Gastroesophageal sphincter (tissue), 4 donors: ENCODE data around the gene RAD51D. TPM values are rescaled to one million over a fixed set of nuclear protein-coding genes. Genes with fewer than 3 reads are reported as not detected.

Source experiments
- ATAC-seq: fragments of 150-250 bp; one replicate; pipeline ENCODE4 v1.9.1; 2016; ENCODE audit warnings: mild to moderate bottlenecking, moderate library complexity
- H3K27ac ChIP-seq, 4 donors: fragments of 200-600 bp; sonication (generic) in 3 of 4; 1 replicate in 3 of 4; 2 replicates in 1 of 4; pipeline ENCODE4 v1.5.1; 2016 to 2019
- H3K27me3 ChIP-seq: fragments of 200-600 bp; sonication (generic); one replicate; pipeline ENCODE4 v1.5.1; 2019
- H3K36me3 ChIP-seq, 2 donors: fragments of 200-600 bp; sonication (generic); one replicate each; pipeline ENCODE4 v1.5.1; 2019; ENCODE audit warnings: control low read depth in 1 of 2
- H3K4me1 ChIP-seq, 3 donors: fragments of 200-600 bp; sonication (generic); 1 replicate in 2 of 3; 2 replicates in 1 of 3; pipeline ENCODE4 v1.5.1; 2016 to 2019; ENCODE audit warnings: control low read depth in 2 of 3
- H3K4me3 ChIP-seq, 2 donors: fragments of 200-600 bp; sonication (generic); one replicate each; pipeline ENCODE4 v1.5.1; 2019; ENCODE audit warnings: mild to moderate bottlenecking in 1 of 2, moderate library complexity in 1 of 2
- H3K9me3 ChIP-seq, 3 donors: fragments of 200-600 bp; sonication (generic); one replicate each; pipeline ENCODE4 v1.5.1; 2017 to 2019; ENCODE audit warnings: control low read depth in 2 of 3
- EP300 ChIP-seq: sonication (generic); formaldehyde crosslinking; IDR thresholded peaks from one replicate; pipeline ENCODE4 v1.6.1; 2017; ENCODE audit warnings: antibody characterized with exemption, mild to moderate bottlenecking
- POLR2A ChIP-seq, 2 donors: fragments of 450-650 bp; IDR thresholded peaks; one replicate each; pipeline ENCODE4 v1.6.1; 2017; ENCODE audit warnings: antibody characterized with exemption in 2 of 2, mild to moderate bottlenecking in 2 of 2, moderate library complexity in 1 of 2
- POLR2AphosphoS5 ChIP-seq: sonication (generic); formaldehyde crosslinking; IDR thresholded peaks from one replicate; pipeline ENCODE4 v1.6.1; 2017; ENCODE audit warnings: antibody characterized with exemption
- WGBS, 2 donors: methylation state at CpG; one replicate each; pipeline ENCODE4 v1.1.5; 2018; ENCODE audit warnings: low coverage in 1 of 2; 5-methylcytosine and 5-hydroxymethylcytosine counted together
- total RNA-seq, 4 donors: library from RNA; depleted of rRNA; stranded (reverse); fragments of >200 nt; gene quantifications; one replicate each; pipeline ENCODE4 v1.1.0, GENCODE V29; 2016
- TF ChIP-seq, protein P1 (sequence below), 4 experiments: fragments of 200-600 bp in 2 of 4; fragments of 450-650 bp in 2 of 4; sonication (generic) in 1 of 4; IDR thresholded peaks; one replicate each; pipeline ENCODE4 v1.5.1; 2017 to 2019; ENCODE audit warnings: antibody characterized with exemption in 4 of 4, mild to moderate bottlenecking in 2 of 4, moderate library complexity in 2 of 4

Gene RAD51D
- total RNA-seq, 4 donors from 2014 or later, result 5.1 to 11.1 (median 9.1) TPM

DNA sequence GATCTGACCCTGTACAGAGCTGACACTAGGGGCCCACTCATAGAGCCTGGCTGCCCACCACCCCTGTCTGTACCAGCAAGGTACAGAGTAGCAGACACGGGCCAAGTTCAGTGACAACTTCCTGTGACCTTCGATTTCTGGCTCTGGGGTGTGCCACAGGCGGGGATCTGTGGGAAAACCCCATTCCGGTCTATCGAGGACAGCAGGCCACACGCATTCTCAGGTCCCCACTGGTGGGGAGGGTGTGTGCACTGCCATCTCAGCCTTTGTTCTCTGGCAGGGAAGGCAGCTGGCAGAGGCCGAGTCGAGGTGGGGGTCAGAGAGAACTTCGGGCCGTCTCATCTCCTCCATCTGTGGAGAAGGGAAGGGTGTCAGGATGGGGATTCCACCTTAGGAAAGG is 12.4 kb upstream of the RAD51D start:
- Histone ChIP-seq H3K4me3 (no peak overlapping the region), H3K4me1 (peaks cover 0 to 6% (median 0%) of the 10 kb centered on the region in 3 donors), H3K9me3 (no peaks in the 10 kb centered on the region), H3K36me3 (peaks cover 0 to 66% of the 10 kb centered on the region in 2 donors), H3K27me3 (no peaks in the 10 kb centered on the region), H3K27ac (no peak overlapping the region)
- TF ChIP-seq, protein P1, sequence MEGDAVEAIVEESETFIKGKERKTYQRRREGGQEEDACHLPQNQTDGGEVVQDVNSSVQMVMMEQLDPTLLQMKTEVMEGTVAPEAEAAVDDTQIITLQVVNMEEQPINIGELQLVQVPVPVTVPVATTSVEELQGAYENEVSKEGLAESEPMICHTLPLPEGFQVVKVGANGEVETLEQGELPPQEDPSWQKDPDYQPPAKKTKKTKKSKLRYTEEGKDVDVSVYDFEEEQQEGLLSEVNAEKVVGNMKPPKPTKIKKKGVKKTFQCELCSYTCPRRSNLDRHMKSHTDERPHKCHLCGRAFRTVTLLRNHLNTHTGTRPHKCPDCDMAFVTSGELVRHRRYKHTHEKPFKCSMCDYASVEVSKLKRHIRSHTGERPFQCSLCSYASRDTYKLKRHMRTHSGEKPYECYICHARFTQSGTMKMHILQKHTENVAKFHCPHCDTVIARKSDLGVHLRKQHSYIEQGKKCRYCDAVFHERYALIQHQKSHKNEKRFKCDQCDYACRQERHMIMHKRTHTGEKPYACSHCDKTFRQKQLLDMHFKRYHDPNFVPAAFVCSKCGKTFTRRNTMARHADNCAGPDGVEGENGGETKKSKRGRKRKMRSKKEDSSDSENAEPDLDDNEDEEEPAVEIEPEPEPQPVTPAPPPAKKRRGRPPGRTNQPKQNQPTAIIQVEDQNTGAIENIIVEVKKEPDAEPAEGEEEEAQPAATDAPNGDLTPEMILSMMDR (IDR thresholded peaks at IDR 0.05), result no peak
- no peak for TF ChIP-seq EP300
- no peak for TF ChIP-seq POLR2AphosphoS5
- TF ChIP-seq POLR2A (IDR thresholded peaks at IDR 0.05), result no peak
- ATAC-seq, result no peak
- 63 to 80% methylated on average over 2 to 4 of the region's 10 CpGs for WGBS, 2 donors

DNA sequence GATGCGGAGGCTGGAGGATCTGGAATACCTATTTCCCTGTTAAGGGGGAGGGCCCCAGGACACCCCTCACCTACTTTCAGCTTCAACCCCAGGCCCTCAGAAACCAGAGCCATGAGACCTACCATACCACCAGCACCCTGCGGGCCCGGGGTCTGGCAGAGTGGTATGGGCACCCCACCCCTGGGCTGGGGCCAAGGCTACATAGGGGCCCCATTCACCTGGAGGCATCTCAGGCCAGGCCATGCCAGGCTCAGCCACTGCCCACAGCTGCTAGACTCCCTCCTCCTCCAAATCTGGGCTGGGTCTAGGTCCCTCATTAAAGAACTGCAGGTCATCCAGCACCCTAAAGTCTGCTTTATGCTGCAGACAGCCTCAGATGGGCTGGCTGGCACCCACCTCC is 10.7 kb upstream of the RAD51D start:
- Histone ChIP-seq H3K36me3 (peaks cover 0 to 49% of the 10 kb centered on the region in 2 donors), H3K27me3 (no peaks in the 10 kb centered on the region), H3K4me3 (no peak overlapping the region), H3K4me1 (peaks cover 0 to 6% (median 0%) of the 10 kb centered on the region in 3 donors), H3K27ac (no peak overlapping the region), H3K9me3 (no peaks in the 10 kb centered on the region)
- ATAC-seq, result no peak
- TF ChIP-seq, protein P1 (IDR thresholded peaks at IDR 0.05), result no peak
- TF ChIP-seq EP300 (no peak), POLR2AphosphoS5 (no peak), POLR2A (IDR thresholded peaks at IDR 0.05) (no peak)
- WGBS, 2 donors, result no CpG with 5 or more reads among the region's 3 CpGs

DNA sequence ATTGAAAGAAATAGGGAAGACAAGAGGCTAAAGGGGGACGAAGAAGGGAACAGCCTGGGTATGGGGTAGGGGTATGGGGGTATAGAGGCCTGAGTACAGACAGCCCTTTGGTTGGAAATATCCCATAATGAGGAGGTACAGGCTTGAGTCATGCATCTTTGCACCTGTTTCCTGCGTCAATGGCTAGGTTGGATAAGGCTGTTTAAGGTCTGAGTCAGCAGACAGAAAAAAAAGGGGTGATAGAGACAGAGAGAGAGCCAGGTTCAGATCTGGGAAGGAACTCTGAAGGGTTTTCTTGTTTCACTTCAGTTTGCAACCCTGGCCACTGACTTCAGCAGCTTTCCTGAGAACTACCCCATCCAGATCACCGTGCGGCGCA is 10.3 kb upstream of the RAD51D start:
- no peak for TF ChIP-seq POLR2A (IDR thresholded peaks at IDR 0.05)
- no peak for TF ChIP-seq POLR2AphosphoS5
- no peak for TF ChIP-seq EP300
- TF ChIP-seq, protein P1 (IDR thresholded peaks at IDR 0.05), result no peak
- Histone ChIP-seq H3K36me3 (peaks cover 0 to 45% of the 10 kb centered on the region in 2 donors), H3K9me3 (no peaks in the 10 kb centered on the region), H3K27me3 (no peaks in the 10 kb centered on the region), H3K27ac (no peak overlapping the region), H3K4me1 (peaks cover 0 to 6% (median 0%) of the 10 kb centered on the region in 3 donors), H3K4me3 (no peak overlapping the region)
- WGBS, 2 donors, result 86 to 95% methylated on average over 5 of the region's 5 CpGs
- ATAC-seq, result no peak

DNA sequence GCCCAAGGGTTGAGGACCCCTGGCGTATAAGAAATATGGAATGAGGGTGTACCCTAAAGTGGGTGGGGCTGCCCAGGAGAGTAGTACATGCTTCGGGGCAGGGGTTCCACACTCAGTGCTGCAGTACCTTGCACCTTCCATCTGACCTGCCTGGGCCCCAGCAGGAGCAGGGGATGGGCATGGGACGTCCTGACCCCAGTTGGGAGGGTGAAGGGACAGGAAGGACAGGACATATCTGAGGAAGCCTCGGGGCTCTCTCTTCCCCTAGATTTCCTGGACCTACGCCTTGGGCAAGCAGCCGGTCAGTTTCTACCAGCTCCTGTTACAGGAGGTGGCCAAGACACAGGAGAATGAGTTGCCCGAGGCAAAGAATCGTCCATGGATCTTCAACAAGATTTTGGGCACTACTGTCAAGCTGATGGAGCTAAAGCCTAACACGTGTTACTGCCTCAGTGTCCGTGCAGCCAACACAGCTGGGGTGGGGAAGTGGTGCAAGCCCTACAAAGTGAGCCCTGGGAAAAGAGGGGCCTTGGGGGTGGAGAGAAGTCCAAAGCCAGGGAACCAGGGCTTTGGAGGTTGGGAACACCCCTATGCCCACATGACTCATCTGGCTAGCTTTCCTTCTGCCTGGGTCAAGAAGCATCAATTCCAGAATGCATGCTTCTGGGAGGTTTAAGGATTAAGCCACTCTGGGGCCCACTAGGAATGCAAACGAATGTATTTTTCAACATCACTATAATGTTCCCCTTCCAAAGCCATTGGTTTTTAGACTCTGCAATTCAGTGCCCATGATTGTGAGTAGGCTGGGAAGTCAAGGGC is 9.7 kb upstream of the RAD51D start:
- Histone ChIP-seq H3K4me3 (no peak overlapping the region), H3K36me3 (peaks cover 0 to 39% of the 10 kb centered on the region in 2 donors), H3K27ac (peak overlapping the region in 2 of 4 donors; percentile 42 to 61), H3K4me1 (peaks cover 0 to 6% (median 0%) of the 10 kb centered on the region in 3 donors), H3K27me3 (no peaks in the 10 kb centered on the region), H3K9me3 (no peaks in the 10 kb centered on the region)
- no peak for TF ChIP-seq EP300
- TF ChIP-seq, protein P1 (IDR thresholded peaks at IDR 0.05), result no peak
- TF ChIP-seq POLR2AphosphoS5, result no peak
- TF ChIP-seq POLR2A (IDR thresholded peaks at IDR 0.05), result no peak
- ATAC-seq, result no peak
- 56 to 58% methylated on average over 1 to 4 of the region's 11 CpGs for WGBS, 2 donors
